ENCODE measurements around the gene HRG. TPM values are rescaled to one million over a fixed set of nuclear protein-coding genes. Genes with fewer than 3 reads are reported as not detected.

The HRG gene
- total RNA-seq, 1 experiment from 2014 or later, result not detected

- H3K27me3 ChIP-seq (ENCODE audit: low read length), result no peaks in the 10 kb centered on the region
- no peaks in the 10 kb centered on the region for H3K9me2 ChIP-seq (replicated peaks; ENCODE audit: insufficient read depth, low read length)
- no peaks in the 10 kb centered on the region for H4K20me1 ChIP-seq (ENCODE audit: insufficient read depth, low read depth, low read length)
- no peaks in the 10 kb centered on the region for H3K9me3 ChIP-seq (ENCODE audit: low read length)
- no peak overlapping the region for H2AFZ ChIP-seq (ENCODE audit: low read length)
- H3K79me2 ChIP-seq (ENCODE audit: low read length), result no peaks in the 10 kb centered on the region
- no peak overlapping the region for H3K27ac ChIP-seq (ENCODE audit: low read length)
- no peak overlapping the region for H3K9ac ChIP-seq (ENCODE audit: low read length)
- H3K4me1 ChIP-seq (ENCODE audit: low read length), result no peaks in the 10 kb centered on the region
- no peak for DNase-seq
- H3K4me2 ChIP-seq (ENCODE audit: low read depth, low read length, poor library complexity, severe bottlenecking), result no peak overlapping the region
- no peak overlapping the region for H3K4me3 ChIP-seq (ENCODE audit: low read length)
- H3K36me3 ChIP-seq (ENCODE audit: insufficient read depth, low read length), result no peaks in the 10 kb centered on the region
Observed at GRCh38 chr3:186622651-186623310, 43.0 kb upstream of the HRG start.

GRCh38 chr3:186624598-186624997 is 41.2 kb upstream of the HRG start:
- no peak overlapping the region for H3K9ac ChIP-seq (ENCODE audit: low read length)
- H3K4me1 ChIP-seq (ENCODE audit: low read length), result no peaks in the 10 kb centered on the region
- H3K9me3 ChIP-seq (ENCODE audit: low read length), result no peaks in the 10 kb centered on the region
- no peak overlapping the region for H3K4me3 ChIP-seq (ENCODE audit: low read length)
- no peaks in the 10 kb centered on the region for H4K20me1 ChIP-seq (ENCODE audit: insufficient read depth, low read depth, low read length)
- H3K79me2 ChIP-seq (ENCODE audit: low read length), result no peaks in the 10 kb centered on the region
- H2AFZ ChIP-seq (ENCODE audit: low read length), result no peak overlapping the region
- no peak overlapping the region for H3K4me2 ChIP-seq (ENCODE audit: low read depth, low read length, poor library complexity, severe bottlenecking)
- H3K36me3 ChIP-seq (ENCODE audit: insufficient read depth, low read length), result no peaks in the 10 kb centered on the region
- DNase-seq, result no peak
- H3K27me3 ChIP-seq (ENCODE audit: low read length), result no peaks in the 10 kb centered on the region
- no peaks in the 10 kb centered on the region for H3K9me2 ChIP-seq (replicated peaks; ENCODE audit: insufficient read depth, low read length)
- no peak overlapping the region for H3K27ac ChIP-seq (ENCODE audit: low read length)

- no peak overlapping the region for H3K4me2 ChIP-seq (ENCODE audit: low read depth, low read length, poor library complexity, severe bottlenecking)
- no peaks in the 10 kb centered on the region for H3K27me3 ChIP-seq (ENCODE audit: low read length)
- H2AFZ ChIP-seq (ENCODE audit: low read length), result no peak overlapping the region
- H3K4me1 ChIP-seq (ENCODE audit: low read length), result no peaks in the 10 kb centered on the region
- H3K9ac ChIP-seq (ENCODE audit: low read length), result no peak overlapping the region
- no peak overlapping the region for H3K4me3 ChIP-seq (ENCODE audit: low read length)
- H4K20me1 ChIP-seq (ENCODE audit: insufficient read depth, low read depth, low read length), result no peaks in the 10 kb centered on the region
- H3K79me2 ChIP-seq (ENCODE audit: low read length), result no peaks in the 10 kb centered on the region
- H3K27ac ChIP-seq (ENCODE audit: low read length), result no peak overlapping the region
- no peaks in the 10 kb centered on the region for H3K9me2 ChIP-seq (replicated peaks; ENCODE audit: insufficient read depth, low read length)
- no peaks in the 10 kb centered on the region for H3K9me3 ChIP-seq (ENCODE audit: low read length)
- no peaks in the 10 kb centered on the region for H3K36me3 ChIP-seq (ENCODE audit: insufficient read depth, low read length)
- DNase-seq, result no peak
Observed at GRCh38 chr3:186625600-186626042, 40.2 kb upstream of the HRG start.

GRCh38 chr3:186626254-186626847 is 39.5 kb upstream of the HRG start:
- Histone ChIP-seq H3K9ac (ENCODE audit: low read length) (no peak overlapping the region), H3K27me3 (ENCODE audit: low read length) (no peaks in the 10 kb centered on the region), H3K36me3 (ENCODE audit: insufficient read depth, low read length) (no peaks in the 10 kb centered on the region), H4K20me1 (ENCODE audit: insufficient read depth, low read depth, low read length) (no peaks in the 10 kb centered on the region), H3K4me2 (ENCODE audit: low read depth, low read length, poor library complexity, severe bottlenecking) (no peak overlapping the region), H3K4me1 (ENCODE audit: low read length) (no peaks in the 10 kb centered on the region; the same call in 1 of the 2 replicates), H3K9me3 (ENCODE audit: low read length) (no peaks in the 10 kb centered on the region), H2AFZ (ENCODE audit: low read length) (no peak overlapping the region), H3K27ac (ENCODE audit: low read length) (no peak overlapping the region), H3K9me2 (replicated peaks; ENCODE audit: insufficient read depth, low read length) (no peaks in the 10 kb centered on the region), H3K79me2 (ENCODE audit: low read length) (no peaks in the 10 kb centered on the region), H3K4me3 (ENCODE audit: low read length) (no peak overlapping the region)
- no peak for DNase-seq

- no peaks in the 10 kb centered on the region for H3K36me3 ChIP-seq (ENCODE audit: insufficient read depth, low read length)
- H3K27me3 ChIP-seq (ENCODE audit: low read length), result no peaks in the 10 kb centered on the region
- H3K4me3 ChIP-seq (ENCODE audit: low read length), result no peak overlapping the region
- no peaks in the 10 kb centered on the region for H4K20me1 ChIP-seq (ENCODE audit: insufficient read depth, low read depth, low read length)
- H3K9me3 ChIP-seq (ENCODE audit: low read length), result no peaks in the 10 kb centered on the region
- no peak overlapping the region for H3K27ac ChIP-seq (ENCODE audit: low read length)
- H3K4me1 ChIP-seq (ENCODE audit: low read length), result peaks cover 2% of the 10 kb centered on the region; the same call in 1 of the 2 replicates
- no peak overlapping the region for H2AFZ ChIP-seq (ENCODE audit: low read length)
- H3K79me2 ChIP-seq (ENCODE audit: low read length), result no peaks in the 10 kb centered on the region
- no peak overlapping the region for H3K9ac ChIP-seq (ENCODE audit: low read length)
- no peak for DNase-seq
- H3K4me2 ChIP-seq (ENCODE audit: low read depth, low read length, poor library complexity, severe bottlenecking), result no peak overlapping the region
- no peaks in the 10 kb centered on the region for H3K9me2 ChIP-seq (replicated peaks; ENCODE audit: insufficient read depth, low read length)
Observed at GRCh38 chr3:186627852-186628414, 37.9 kb upstream of the HRG start.

GRCh38 chr3:186628756-186629155 is 37.1 kb upstream of the HRG start:
- no peak overlapping the region for H3K4me2 ChIP-seq (ENCODE audit: low read depth, low read length, poor library complexity, severe bottlenecking)
- no peak overlapping the region for H3K9ac ChIP-seq (ENCODE audit: low read length)
- DNase-seq, result no peak
- no peak overlapping the region for H2AFZ ChIP-seq (ENCODE audit: low read length)
- H4K20me1 ChIP-seq (ENCODE audit: insufficient read depth, low read depth, low read length), result no peaks in the 10 kb centered on the region
- H3K9me2 ChIP-seq (replicated peaks; ENCODE audit: insufficient read depth, low read length), result no peaks in the 10 kb centered on the region
- H3K27me3 ChIP-seq (ENCODE audit: low read length), result no peaks in the 10 kb centered on the region
- no peaks in the 10 kb centered on the region for H3K36me3 ChIP-seq (ENCODE audit: insufficient read depth, low read length)
- H3K9me3 ChIP-seq (ENCODE audit: low read length), result no peaks in the 10 kb centered on the region
- no peak overlapping the region for H3K4me3 ChIP-seq (ENCODE audit: low read length)
- no peak overlapping the region for H3K27ac ChIP-seq (ENCODE audit: low read length)
- H3K79me2 ChIP-seq (ENCODE audit: low read length), result no peaks in the 10 kb centered on the region
- H3K4me1 ChIP-seq (ENCODE audit: low read length), result peaks cover 2% of the 10 kb centered on the region; the same call in 1 of the 2 replicates

- no peak overlapping the region for H2AFZ ChIP-seq (ENCODE audit: low read length)
- H3K27ac ChIP-seq (ENCODE audit: low read length), result no peak overlapping the region
- H3K79me2 ChIP-seq (ENCODE audit: low read length), result no peaks in the 10 kb centered on the region
- no peaks in the 10 kb centered on the region for H3K9me3 ChIP-seq (ENCODE audit: low read length)
- H3K9ac ChIP-seq (ENCODE audit: low read length), result no peak overlapping the region
- H3K4me3 ChIP-seq (ENCODE audit: low read length), result no peak overlapping the region
- H4K20me1 ChIP-seq (ENCODE audit: insufficient read depth, low read depth, low read length), result no peaks in the 10 kb centered on the region
- H3K36me3 ChIP-seq (ENCODE audit: insufficient read depth, low read length), result no peaks in the 10 kb centered on the region
- no peaks in the 10 kb centered on the region for H3K27me3 ChIP-seq (ENCODE audit: low read length)
- no peak overlapping the region for H3K4me2 ChIP-seq (ENCODE audit: low read depth, low read length, poor library complexity, severe bottlenecking)
- H3K4me1 ChIP-seq (ENCODE audit: low read length), result peaks cover 2% of the 10 kb centered on the region; the same call in 1 of the 2 replicates
- no peak for DNase-seq
- no peaks in the 10 kb centered on the region for H3K9me2 ChIP-seq (replicated peaks; ENCODE audit: insufficient read depth, low read length)
Observed at GRCh38 chr3:186630950-186631641, 34.7 kb upstream of the HRG start.

- H3K79me2 ChIP-seq (ENCODE audit: low read length), result no peaks in the 10 kb centered on the region
- H3K36me3 ChIP-seq (ENCODE audit: insufficient read depth, low read length), result no peaks in the 10 kb centered on the region
- H3K4me1 ChIP-seq (ENCODE audit: low read length), result peaks cover 2% of the 10 kb centered on the region; the same call in 1 of the 2 replicates
- no peak overlapping the region for H3K27ac ChIP-seq (ENCODE audit: low read length)
- H3K9me3 ChIP-seq (ENCODE audit: low read length), result no peaks in the 10 kb centered on the region
- H3K27me3 ChIP-seq (ENCODE audit: low read length), result no peaks in the 10 kb centered on the region
- no peak overlapping the region for H3K4me2 ChIP-seq (ENCODE audit: low read depth, low read length, poor library complexity, severe bottlenecking)
- H2AFZ ChIP-seq (ENCODE audit: low read length), result no peak overlapping the region
- H3K9ac ChIP-seq (ENCODE audit: low read length), result no peak overlapping the region
- no peak for DNase-seq
- H3K4me3 ChIP-seq (ENCODE audit: low read length), result no peak overlapping the region
- H3K9me2 ChIP-seq (replicated peaks; ENCODE audit: insufficient read depth, low read length), result no peaks in the 10 kb centered on the region
- H4K20me1 ChIP-seq (ENCODE audit: insufficient read depth, low read depth, low read length), result no peaks in the 10 kb centered on the region
Observed at GRCh38 chr3:186633481-186633880, 32.3 kb upstream of the HRG start.

Measured in Karpas-422 (cell line).